Stimulated activated CD8-positive, alpha-beta memory T cell treated with anti-CD3 and anti-CD28 coated beads, Interleukin-15, amount 100 ng/mL, for 1 hour (primary cell): ENCODE data around the gene GALNT14.

ENCODE experiments used
- DNase-seq: peaks from one replicate; pipeline ENCODE4 v3.0.0-alpha.2; 2020; ENCODE audit warnings: low read depth

GALNT14 gene

GRCh38 chr2:30971231-30972025, 166.8 kb downstream of the GALNT14 start:
- DNase-seq: no peak

GRCh38 chr2:30968660-30969397, 169.4 kb downstream of the GALNT14 start:
- no peak for DNase-seq

- no peak for DNase-seq
Observed at GRCh38 chr2:30966786-30967185, 171.5 kb downstream of the GALNT14 start.

- DNase-seq: no peak
Observed at GRCh38 chr2:30965022-30965531, 173.2 kb downstream of the GALNT14 start.

GRCh38 chr2:30964334-30965005, 173.8 kb downstream of the GALNT14 start:
- no peak for DNase-seq

GRCh38 chr2:30963184-30963583, 175.1 kb downstream of the GALNT14 start:
- DNase-seq: no peak

- no peak for DNase-seq
Observed at GRCh38 chr2:30960213-30960612, 178.0 kb downstream of the GALNT14 start.

- DNase-seq: no peak
Observed at GRCh38 chr2:30959653-30960052, 178.6 kb downstream of the GALNT14 start.

- no peak for DNase-seq
Observed at GRCh38 chr2:30958918-30959265, 179.3 kb downstream of the GALNT14 start.

- DNase-seq: no peak
Observed at GRCh38 chr2:30958193-30958917, 179.9 kb downstream of the GALNT14 start.

- no peak for DNase-seq
Observed at GRCh38 chr2:30957591-30957990, 180.6 kb downstream of the GALNT14 start.

GRCh38 chr2:30956995-30957394, 181.2 kb downstream of the GALNT14 start:
- DNase-seq: no peak

GRCh38 chr2:30955516-30956132, 182.6 kb downstream of the GALNT14 start:
- no peak for DNase-seq

GRCh38 chr2:30950339-30950738, 187.9 kb downstream of the GALNT14 start:
- no peak for DNase-seq

GRCh38 chr2:30949435-30949834, 188.8 kb downstream of the GALNT14 start:
- no peak for DNase-seq

- DNase-seq: no peak
Observed at GRCh38 chr2:30948857-30949256, 189.4 kb downstream of the GALNT14 start.

GRCh38 chr2:30948130-30948529, 190.1 kb downstream of the GALNT14 start:
- DNase-seq: no peak

GRCh38 chr2:30947686-30948085, 190.6 kb downstream of the GALNT14 start:
- no peak for DNase-seq

GRCh38 chr2:30942419-30942818, 195.8 kb downstream of the GALNT14 start:
- no peak for DNase-seq

GRCh38 chr2:30940839-30941238, 197.4 kb downstream of the GALNT14 start:
- no peak for DNase-seq

GRCh38 chr2:30939364-30939763, 198.9 kb downstream of the GALNT14 start:
- no peak for DNase-seq

GRCh38 chr2:30938196-30938595, 200.0 kb downstream of the GALNT14 start:
- no peak for DNase-seq
